ENCODE results near the gene ZKSCAN3.
"Not testable (repeated sequence)": the region's sequence is repeated elsewhere in the genome, so short reads cannot be mapped to it uniquely, and the experiment has no call there.

ZKSCAN3 gene
- 9.4 to 17.9 (median 11.8) reads per million in 4 experiments for total RNA-seq

DNA sequence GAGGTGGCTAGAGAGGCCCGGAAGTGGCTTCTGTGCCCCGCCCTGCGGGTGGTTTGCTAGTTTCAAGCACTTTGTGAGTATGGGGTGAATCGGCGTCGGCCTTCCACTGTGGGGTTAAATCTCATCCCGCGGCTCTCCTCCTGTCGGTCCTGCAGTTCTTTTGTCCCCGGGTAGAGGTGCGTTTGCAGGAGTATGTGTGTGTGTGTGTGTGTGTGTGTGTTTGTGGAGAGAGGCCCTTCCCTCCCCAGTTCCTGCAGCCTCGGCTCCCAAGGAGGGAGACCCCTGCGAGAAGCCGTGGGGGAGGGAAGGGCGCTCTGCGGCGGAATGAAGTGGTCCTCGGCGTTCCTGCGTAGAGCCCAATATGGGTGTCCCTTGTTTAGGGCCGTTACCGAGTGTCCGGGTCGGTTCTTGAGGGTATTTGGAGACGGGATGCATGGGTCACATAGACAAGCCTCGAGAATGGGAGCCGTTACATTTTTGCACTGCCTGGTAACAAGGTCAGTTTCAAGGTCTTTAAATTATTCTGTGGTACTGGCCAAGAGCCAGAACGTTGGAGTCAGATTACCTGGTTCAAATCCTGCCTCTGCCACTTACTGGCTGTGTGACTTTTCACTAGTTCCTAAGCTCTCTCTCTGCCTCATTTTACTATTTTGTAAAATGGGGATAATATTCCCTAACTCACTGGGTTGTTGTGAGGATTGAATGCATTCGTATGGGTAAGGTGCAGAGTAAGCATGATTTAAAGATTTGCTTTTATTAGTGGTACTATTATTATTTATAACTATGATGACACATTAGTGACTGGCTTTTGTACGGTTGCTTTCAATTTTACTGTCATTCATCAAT lies at the start of gene ZKSCAN3:
Gene ZKSCAN3, plus strand, starts transcription at position 56 of the 846 bp plus-strand sequence. CDS start 9,640 bp downstream, outside the sequence.
- DNase-seq: peak; percentile 61

DNA sequence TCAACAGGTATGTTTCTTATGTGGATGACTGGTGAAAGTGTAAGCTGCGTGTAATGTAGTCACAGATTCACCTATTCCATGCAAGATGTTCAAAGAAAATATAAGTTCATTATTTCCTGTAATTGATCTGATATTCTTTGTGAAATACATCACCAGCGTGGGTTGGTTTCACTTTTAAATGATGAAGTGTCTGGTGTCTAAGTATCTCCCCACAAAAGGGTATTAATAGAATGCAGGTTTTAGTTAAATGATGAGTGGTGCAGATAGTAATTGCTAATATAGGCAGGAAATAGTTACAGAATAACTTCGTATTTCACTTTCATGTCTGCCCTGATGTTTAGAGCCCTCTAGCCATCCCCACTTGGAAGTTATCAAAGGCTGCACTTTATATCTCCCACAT lies 46.2 kb upstream of the ZKSCAN3 start:
- no peak for DNase-seq

DNA sequence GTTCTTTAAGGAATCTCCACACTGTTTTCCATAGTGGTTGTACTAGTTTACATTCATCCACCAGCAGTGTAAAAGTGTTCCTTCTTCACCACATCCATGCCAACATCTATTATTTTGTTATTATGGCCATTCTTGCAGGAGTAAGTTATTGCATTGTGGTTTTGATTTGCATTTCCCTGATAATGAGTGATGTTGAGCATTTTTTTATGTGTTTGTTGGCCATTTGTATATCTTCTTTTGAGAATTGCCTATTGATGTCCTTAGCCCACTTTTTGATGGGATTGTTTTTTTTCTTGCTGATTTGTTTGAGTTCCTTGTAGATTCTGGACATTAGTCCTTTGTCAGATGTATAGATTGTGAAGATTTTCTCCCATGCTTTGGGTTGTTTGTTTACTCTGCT lies 43.4 kb upstream of the ZKSCAN3 start:
- DNase-seq: not testable (repeated sequence)

DNA sequence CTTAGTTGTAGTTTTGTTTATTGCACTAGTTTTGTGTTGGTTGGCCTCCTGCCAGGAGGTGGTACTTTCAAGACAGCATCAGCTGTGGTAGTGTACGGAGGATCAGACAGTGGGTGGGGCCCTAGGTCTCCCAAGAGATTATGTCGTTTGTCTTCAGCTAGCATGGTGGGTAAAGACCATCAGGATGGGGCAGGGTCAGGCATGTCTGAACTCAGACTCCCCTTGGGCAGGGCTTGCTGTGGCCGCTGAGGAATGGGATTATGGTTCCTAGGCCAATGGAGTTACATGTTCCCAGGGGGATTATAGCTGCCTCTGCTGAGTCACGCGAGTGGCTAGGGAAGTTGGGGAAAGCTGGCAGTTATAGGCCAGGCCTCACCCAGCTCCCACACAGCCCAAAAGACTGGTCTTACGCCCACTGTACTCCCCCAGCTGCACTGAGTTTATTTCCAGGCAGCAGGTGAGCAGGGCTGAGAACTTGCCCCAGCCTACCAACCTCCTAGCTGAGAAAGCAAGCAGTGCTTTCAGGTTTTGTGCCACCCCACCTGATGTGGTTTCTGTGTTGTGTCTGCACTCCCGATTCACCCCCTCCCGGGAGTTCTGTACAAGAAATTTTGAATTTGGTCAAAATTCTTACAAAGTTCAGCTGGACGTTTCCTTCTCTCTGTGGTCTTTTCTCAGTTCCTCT lies 38.5 kb upstream of the ZKSCAN3 start:
- no peak for DNase-seq

DNA sequence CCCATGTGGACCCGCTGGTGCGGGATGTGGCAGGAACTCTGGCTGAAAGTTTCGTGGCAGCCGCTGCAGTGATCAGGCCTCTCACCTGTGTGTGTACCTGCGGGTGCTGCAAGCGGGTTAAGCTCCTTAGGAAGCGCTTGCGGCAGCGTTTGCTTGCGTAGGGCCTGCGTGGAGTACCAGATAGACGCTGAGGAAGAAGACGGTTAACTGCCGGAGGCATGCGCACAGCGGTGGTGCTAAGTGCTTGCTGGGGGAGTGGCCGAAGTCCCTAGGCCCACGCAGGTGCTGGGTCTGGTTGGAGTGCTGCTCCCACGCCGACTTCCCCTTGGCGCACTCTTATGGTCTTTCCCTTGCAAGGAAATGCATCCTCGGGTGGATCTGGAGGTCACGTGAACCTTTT lies 36.8 kb upstream of the ZKSCAN3 start:
- DNase-seq: no peak

DNA sequence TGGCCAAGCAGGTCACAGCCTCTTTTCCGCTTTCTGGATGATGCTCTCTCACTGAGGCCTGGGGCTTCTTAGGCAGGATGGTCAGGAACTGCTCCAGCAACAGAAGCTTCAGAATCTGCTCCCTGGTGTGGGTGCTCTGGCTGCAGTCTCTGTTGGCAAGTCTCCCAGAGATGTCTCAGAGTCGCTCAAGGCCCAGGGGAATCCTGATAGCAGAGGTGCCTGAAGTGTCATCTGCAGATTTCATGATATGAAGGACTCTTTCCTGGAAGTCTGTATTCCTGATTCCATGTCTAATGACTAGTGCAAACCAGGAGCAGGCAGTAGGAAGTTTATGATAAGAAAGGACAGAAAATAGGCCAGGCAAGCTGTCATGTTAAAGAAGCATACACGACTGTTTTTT lies 34.1 kb upstream of the ZKSCAN3 start:
- DNase-seq: no peak

DNA sequence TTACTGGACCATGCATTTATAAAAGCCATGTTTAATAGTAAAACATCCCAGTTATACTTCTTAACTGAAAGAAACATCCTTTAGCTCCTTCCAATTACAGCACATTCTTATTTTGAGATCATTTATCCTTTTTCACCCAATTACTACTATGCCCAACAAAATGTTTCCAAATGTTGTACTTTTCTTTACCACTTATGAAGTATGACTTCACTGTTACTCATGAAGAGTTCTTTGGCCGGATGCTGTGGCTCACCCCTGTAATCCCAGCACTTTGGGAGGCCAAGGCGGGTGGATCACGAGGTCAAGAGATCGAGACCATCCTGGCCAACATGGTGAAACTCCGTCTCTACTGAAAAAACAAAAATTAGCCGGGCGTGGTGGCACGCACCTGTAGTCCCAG lies 31.9 kb upstream of the ZKSCAN3 start:
- DNase-seq: not testable (repeated sequence)

DNA sequence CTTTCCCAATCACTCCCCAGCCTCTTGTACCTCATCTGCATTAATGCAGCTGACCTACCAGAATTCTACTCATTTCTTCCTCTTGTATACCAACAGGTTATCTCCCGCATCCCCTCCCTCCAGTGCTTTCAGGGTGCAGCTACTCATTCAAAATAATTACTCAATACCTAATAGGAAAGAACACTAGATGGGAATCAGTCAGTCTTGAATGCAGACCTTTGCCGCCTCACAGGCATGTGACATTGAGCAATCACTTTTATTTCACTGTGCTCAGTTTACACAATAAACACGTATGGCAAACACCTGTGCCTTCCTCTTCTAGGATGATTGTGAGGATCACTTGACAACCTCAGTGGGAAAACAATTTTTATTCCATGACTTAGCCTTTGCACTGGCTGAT lies 27.1 kb upstream of the ZKSCAN3 start:
- no peak for DNase-seq

DNA sequence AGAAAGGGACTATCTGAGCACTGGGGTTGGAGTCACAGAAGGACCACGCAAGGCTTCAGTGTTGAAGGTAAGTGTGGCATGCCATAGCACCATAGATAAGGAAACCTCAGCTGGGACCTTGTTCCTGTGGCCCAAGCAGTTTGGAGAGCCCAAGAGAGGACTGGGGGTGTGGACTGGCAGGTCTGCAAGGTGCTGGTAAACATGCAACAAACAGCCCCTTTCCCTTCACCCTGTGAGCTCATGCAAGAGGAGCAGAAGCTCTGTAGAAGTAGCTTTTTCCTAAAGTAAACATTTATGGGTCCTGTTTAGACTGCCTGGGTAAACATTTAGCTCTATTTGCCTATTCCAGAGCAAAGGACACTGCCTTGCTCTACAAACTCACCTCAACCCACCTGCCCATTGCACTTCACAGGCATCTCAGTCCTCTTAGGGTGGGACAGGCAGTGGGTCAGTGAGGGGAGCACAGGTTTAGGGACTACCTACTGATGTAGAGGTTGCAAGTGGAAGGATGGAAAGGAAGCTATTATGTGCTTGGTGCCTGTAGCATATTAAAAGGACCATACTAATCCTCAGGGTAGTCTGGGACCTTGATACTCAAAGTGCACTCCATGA lies 25.8 kb upstream of the ZKSCAN3 start:
- no peak for DNase-seq

DNA sequence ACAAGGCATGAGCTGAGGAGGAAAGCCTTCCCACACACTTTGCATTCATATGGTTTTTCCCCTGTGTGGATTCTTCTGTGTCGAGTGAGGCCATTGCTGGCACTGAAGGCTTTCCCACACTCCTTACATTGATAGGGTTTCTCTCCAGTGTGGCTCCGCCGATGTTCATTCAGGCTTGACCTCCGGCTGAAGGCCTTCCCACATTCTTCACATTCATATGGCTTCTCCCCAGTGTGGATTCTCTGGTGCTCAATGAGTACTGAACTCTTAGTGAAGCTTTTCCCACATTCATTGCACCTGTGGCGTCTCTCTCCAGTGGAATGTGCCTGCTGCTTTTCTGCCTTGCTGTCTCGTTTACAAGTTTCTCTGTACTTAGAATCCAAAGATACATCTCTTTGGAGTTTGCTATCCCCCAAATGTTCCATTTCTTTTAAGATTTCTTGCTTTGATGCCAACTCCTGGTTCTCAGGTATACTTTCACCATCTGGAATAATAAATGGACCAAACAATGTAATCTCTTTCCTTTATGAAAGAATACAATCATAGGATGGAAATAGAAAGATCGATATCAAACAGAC lies 23.3 kb upstream of the ZKSCAN3 start:
- DNase-seq: no peak

DNA sequence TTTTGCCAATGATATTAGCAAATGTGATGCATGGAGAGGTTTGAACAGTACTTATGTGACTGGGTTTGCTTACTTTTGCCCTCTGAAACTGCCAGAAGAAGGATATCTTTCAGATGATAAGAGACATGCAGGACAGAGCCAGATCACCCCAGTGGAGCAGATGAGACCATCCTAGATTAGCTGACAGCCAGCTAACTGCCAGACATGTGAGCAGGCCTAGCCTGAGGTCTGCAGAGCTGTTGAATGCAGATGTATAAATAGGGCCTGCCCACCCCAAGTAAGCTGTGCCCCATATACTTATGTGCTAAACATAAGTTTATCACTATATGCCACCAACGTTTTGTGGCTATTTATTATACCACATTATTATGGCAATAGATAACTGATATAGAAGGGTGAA lies 19.7 kb upstream of the ZKSCAN3 start:
- no peak for DNase-seq

DNA sequence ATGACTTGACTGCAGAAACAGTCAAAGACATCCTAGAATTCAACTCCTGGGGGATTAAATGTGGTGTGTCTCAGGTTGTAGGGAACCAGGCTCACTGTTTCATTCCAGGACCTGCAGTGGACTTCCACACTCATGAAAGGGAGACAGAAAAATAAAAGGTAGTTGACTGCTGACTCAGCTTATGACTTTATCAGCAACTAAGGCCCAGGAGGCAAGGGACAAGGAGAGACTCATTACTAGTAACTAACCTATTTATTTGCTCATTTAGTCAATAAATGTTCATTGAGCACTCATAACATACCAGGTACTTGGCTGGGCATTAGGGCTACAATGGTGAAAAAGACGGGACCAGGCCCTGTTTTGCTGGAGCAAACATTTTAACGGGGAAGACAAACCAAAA lies 16.7 kb upstream of the ZKSCAN3 start:
- no peak for DNase-seq

DNA sequence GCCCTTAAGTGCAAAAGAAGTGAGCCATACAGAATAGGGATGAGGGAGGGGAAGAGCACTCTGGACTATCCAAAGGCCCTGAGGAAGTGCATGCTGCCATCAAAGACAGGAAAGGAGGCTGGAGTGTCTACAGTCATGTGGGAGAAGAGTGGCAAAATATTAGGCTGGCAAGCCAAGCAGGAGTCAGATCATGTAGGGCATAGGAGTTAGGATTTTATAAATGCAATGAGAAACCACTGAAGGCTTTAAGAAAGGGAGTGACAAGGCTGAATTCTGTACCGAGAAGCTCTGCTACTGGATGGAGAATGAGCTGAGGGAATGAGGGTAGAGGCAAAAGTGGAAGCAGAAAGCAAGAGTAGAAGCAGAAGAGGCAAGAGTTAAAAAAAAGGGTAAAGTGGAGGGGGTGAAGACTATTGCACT lies 16.1 kb upstream of the ZKSCAN3 start:
- no peak for DNase-seq

DNA sequence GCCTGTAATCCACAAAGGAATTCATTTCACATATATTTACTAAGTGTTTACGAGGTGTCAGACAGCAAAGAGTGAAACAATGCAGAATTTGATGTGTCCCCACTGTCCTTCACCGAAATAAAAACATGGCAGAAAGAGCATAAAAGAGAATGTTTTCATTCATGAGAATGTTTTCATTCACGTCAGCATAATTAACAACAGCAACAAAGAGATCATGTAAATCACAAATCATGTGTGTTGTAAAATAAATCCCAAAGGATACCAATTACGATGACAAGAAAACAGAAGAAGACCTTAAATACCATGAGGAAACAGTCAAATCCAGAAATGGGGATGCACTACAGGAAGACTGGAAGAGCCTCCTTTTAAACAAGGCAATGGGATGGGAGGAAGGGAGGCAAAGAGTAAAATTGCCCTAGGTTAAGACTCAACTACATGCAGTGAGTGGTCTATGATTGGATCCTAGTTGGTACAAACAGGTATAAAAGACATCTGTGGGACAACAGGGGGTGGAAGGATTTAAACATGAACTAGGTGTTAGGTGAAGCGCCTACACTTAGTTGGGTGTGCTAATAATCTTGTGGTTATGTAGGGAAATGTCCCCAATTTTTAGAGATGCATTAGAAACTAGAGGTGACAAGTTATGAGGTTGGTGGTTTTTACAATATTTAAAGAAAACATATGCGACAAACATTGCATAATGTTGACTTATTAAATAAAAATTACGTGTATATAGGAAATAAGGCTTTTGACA lies 15.3 kb upstream of the ZKSCAN3 start:
- DNase-seq: no peak

DNA sequence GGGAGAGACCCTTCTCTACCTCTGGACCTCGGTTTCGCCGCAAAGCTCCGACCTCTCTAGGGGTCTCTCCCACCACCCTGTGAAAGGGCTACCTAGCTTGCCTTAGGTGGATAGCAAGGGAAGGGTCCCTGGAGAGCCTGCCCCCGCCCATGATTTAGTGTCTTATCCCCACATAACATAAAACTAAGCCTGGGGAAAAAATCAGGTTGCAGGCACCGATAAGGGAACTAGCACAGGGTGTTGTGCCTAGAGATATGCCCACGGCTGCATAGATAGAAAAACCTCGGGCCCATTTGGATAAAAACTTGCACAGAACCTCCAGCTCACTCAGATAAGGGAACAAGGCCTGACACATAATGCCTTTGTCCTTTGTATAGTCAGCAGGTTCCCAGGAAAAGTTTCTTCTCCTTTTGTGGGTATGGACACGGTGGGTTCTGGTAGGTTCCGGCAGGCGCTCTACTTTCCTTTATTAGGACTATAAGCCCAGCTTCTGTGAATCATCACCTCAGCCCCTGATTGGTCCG lies 14.6 kb upstream of the ZKSCAN3 start:
- DNase-seq: no peak

DNA sequence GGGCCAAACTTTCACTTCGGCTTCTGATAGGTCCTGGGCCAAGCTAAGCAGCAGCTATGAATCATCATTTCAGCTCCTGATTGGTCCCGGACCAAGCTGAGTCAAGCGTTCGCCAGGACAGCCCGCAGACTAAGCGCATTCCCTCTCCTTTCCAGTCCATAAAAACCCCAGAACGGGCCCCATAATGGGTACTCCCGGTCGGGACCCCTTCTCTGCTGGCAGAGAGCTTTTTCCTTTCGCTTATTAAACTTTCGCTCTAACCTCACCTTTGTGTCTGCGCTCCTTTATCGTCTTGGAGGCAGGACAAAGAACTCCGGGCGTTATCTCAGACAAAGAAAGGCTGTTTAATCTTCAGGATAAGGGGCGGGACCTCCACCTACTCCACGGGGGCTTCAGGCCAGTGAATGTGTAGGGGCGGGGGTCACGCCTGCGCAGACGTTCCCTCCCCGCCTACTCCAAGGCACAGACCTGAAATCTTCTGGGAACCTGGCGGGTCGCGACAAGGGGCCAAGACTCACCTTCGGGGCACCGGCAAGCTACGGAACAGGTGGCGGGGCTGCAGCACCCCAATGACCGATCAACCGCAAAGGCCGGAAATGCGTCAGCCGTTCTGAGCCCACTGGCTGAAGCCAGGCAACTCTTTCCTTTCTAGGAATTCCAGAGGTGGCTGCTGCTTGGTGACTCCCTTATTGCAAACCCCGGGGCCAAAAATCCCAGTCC lies 14.0 kb upstream of the ZKSCAN3 start, which contains the start of gene ZSCAN31:
Gene ZSCAN31, minus strand, starts transcription at position 585 of the 720 bp plus-strand sequence. CDS start 6,465 bp downstream, outside the sequence.
- DNase-seq: peak; percentile 70

DNA sequence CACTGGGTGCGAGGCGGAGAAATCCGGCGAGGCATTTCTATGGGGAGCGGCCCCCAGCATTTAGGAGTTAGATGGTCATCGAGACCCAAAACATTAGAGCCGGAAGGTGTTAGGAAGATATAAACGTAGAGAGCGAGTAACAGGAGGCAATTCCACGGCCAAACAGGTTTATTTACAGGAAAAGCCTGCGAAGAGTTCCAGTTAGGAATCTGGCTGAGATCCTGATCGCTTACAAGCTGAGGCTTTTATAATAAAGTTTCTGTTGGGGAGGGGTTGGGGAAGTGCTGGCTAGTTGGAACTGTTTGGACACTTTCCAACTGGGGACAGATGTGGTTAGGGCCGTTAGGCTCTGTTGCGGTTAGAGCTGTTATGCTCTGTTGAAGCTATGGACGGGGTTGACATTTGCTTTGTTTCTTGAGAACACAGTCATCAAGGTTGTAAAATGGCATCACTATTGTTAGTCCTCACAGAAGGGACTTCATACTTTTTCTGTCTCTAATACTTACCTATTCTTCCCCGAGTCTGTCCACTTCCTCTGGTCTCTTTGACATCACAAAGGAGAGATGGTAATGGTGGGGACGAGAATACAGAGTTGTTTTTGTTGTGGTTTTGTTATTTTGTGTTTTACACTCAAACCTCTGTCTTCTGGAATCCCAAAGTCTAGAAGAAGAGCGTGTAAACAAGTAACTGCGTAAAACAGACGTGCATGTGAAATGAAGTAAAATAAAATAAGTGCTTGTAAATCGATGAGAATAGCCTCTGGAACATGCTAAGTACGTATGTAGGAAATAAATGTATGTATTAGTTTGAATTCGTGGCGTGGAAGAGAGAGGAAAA lies 13.2 kb upstream of the ZKSCAN3 start:
- DNase-seq: no peak

DNA sequence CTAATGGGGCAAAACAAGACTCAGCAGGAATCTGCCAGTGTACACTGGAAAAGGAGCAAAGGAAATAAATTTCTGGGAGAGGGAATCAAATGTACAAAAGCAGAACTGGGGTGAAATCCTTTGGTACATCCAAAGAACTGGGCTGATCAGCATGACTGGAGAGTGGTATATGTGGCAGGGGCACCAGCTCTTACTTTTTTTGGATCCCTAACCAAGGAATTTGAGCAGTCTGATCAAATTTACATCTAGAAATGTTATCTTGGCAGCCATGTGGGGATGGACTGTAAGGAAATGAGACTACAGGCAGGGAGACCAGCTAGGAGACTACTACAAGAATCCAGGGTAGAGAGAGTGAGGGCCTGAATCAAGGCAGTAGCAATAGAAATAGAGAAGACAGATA lies 12.6 kb upstream of the ZKSCAN3 start:
- DNase-seq: no peak

DNA sequence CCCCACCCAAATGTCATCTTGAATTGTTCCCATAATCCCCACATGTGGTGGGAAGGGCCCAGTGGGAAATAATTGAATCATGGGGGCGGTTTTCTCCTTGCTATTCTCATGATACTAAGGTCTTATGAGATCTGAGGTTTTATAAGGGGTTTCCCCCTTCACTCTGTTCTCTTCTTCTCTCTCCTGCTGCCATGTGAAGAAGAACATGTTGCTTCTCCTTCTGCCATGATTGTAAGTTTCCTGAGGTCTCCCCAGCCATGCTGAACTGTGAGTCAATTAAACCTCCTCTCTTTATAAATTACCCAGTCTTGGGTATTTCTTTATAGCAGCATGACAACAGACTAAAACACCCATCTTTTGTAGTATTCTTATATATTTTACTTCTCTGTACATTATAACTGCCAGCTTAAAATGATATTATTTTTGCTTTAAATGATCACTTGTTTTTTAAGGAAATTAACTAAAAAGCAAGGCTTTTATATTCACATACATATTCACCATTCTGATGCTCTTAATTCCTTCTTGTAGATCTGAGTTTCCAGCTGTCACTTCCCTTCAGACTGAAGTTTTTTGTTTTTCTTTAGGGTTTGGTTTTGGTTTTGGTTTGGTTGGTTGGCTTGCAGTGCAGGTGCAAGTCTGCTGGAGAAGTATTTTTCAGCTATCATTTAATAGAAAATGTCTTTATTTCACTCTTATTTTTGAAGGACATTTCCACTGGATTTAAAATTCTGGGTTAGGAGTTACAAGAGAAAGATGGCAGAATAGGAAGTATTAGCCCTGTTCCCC lies 9.2 kb upstream of the ZKSCAN3 start:
- no peak for DNase-seq

Measured in effector CD8-positive, alpha-beta T cell (primary cell).